Myocyte (in vitro differentiated cells): ENCODE data around the gene SUPT16H. TPM values are rescaled to one million over a fixed set of nuclear protein-coding genes. Genes with fewer than 3 reads are reported as not detected.
"Not testable (repeated sequence)": the region's sequence is repeated elsewhere in the genome, so short reads cannot be mapped to it uniquely, and the experiment has no call there.

Experiments used
- DNase-seq: peaks from one replicate; pipeline ENCODE4 v3.0.0-alpha.2; 2012; ENCODE audit warnings: low read depth
- polyA plus RNA-seq: library from polyadenylated mRNA; unstranded; fragments of >200 nt; gene quantifications from one replicate; pipeline ENCODE4 v1.2.1, GENCODE V29; 2012; ENCODE audit warnings: missing spikeins
- total RNA-seq: library from RNA; depleted of rRNA; stranded (reverse); fragments of >200 nt; gene quantifications from 2 replicates; pipeline ENCODE4 v1.2.3, GENCODE V29; 2014

SUPT16H gene
- 70.7 and 75.3 TPM in 2 replicates for total RNA-seq
- polyA plus RNA-seq = 37.7 TPM

- peak; percentile 96 for DNase-seq
Observed at GRCh38 chr14:21383848-21384493, at the start of gene SUPT16H. Gene SUPT16H, minus strand, starts transcription at chr14:21384019. Its CDS starts 92 bp downstream, at chr14:21383927.

- DNase-seq = no peak
Observed at GRCh38 chr14:21431126-21431525, 47.3 kb upstream of the SUPT16H start.

- DNase-seq = peak; percentile 97
Observed at GRCh38 chr14:21428930-21429329, 45.1 kb upstream of the SUPT16H start.

GRCh38 chr14:21426692-21427091 lies 42.9 kb upstream of the SUPT16H start:
- no peak for DNase-seq

GRCh38 chr14:21419528-21419927 lies 35.7 kb upstream of the SUPT16H start:
- DNase-seq = no peak

- DNase-seq = no peak
Observed at GRCh38 chr14:21415329-21415728, 31.5 kb upstream of the SUPT16H start.

GRCh38 chr14:21414137-21414631 lies 30.4 kb upstream of the SUPT16H start:
- no peak for DNase-seq

GRCh38 chr14:21408147-21408546 lies 24.3 kb upstream of the SUPT16H start:
- DNase-seq = peak; percentile 28

GRCh38 chr14:21406213-21406612 lies 22.4 kb upstream of the SUPT16H start:
- DNase-seq = no peak

GRCh38 chr14:21405097-21405496 lies 21.3 kb upstream of the SUPT16H start:
- no peak for DNase-seq

GRCh38 chr14:21399311-21399870 lies 15.6 kb upstream of the SUPT16H start:
- no peak for DNase-seq

- no peak for DNase-seq
Observed at GRCh38 chr14:21398901-21399300, 15.1 kb upstream of the SUPT16H start.

GRCh38 chr14:21395450-21395849 lies 11.6 kb upstream of the SUPT16H start:
- DNase-seq = no peak

- peak; percentile 41 for DNase-seq
Observed at GRCh38 chr14:21385188-21385904, 1.5 kb upstream of the SUPT16H start.

GRCh38 chr14:21384494-21384851 lies 654 bp upstream of the SUPT16H start:
- no peak for DNase-seq

- peak; percentile 52 for DNase-seq
Observed at GRCh38 chr14:21382886-21383847, 652 bp downstream of the SUPT16H start.

- DNase-seq = no peak
Observed at GRCh38 chr14:21382095-21382494, 1.7 kb downstream of the SUPT16H start.

GRCh38 chr14:21379338-21379737 lies 4.5 kb downstream of the SUPT16H start:
- no peak for DNase-seq

GRCh38 chr14:21373980-21374379 lies 9.8 kb downstream of the SUPT16H start:
- no peak for DNase-seq

- not testable (repeated sequence) for DNase-seq
Observed at GRCh38 chr14:21372814-21373213, 11.0 kb downstream of the SUPT16H start.
